Testis (tissue), 2 donors: ENCODE results near the gene TSR1.

Experiments
- POLR2A ChIP-seq: fragments of 450-650 bp; IDR thresholded peaks from one replicate; pipeline ENCODE4 v1.6.1; 2017; ENCODE audit warnings: antibody characterized with exemption, mild to moderate bottlenecking, moderate library complexity
- TF ChIP-seq, protein P1 (sequence below), 3 experiments: fragments of 450-650 bp in 2 of 3; fragments of 200-600 bp in 1 of 3; sonication (generic) in 1 of 3; IDR thresholded peaks; one replicate each; pipeline ENCODE4 v1.5.1; 2016 to 2019; ENCODE audit warnings: antibody characterized with exemption in 3 of 3, mild to moderate bottlenecking in 2 of 3, moderate library complexity in 1 of 3

DNA sequence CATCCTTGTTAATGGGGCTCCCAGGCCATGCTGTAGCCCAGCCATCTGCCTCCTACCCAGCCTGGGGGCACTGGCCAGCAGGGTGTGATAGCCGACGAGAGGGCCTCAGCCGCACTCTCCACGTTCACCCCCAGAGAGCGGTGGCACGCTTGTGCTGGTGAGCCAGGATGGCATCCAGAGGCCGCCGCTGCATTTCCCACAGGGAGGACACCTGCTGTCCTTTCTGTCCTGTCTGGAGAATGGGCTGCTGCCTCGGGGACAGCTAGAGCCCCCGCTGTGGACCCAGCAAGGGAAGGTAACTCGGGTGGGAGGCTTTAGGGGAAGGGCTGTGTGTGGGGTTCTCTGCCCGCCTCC lies 28.5 kb upstream of the TSR1 start:
- TF ChIP-seq, protein P1, sequence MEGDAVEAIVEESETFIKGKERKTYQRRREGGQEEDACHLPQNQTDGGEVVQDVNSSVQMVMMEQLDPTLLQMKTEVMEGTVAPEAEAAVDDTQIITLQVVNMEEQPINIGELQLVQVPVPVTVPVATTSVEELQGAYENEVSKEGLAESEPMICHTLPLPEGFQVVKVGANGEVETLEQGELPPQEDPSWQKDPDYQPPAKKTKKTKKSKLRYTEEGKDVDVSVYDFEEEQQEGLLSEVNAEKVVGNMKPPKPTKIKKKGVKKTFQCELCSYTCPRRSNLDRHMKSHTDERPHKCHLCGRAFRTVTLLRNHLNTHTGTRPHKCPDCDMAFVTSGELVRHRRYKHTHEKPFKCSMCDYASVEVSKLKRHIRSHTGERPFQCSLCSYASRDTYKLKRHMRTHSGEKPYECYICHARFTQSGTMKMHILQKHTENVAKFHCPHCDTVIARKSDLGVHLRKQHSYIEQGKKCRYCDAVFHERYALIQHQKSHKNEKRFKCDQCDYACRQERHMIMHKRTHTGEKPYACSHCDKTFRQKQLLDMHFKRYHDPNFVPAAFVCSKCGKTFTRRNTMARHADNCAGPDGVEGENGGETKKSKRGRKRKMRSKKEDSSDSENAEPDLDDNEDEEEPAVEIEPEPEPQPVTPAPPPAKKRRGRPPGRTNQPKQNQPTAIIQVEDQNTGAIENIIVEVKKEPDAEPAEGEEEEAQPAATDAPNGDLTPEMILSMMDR (IDR thresholded peaks at IDR 0.05) = no peak
- TF ChIP-seq POLR2A = no peak
